ENCODE results near the gene ATP5PO. TPM values are rescaled to one million over a fixed set of nuclear protein-coding genes. Genes with fewer than 3 reads are reported as not detected.

ATP5PO gene
- total and polyA plus RNA-seq, 2 experiments from 2014 or later: 215 to 354 TPM

DNA sequence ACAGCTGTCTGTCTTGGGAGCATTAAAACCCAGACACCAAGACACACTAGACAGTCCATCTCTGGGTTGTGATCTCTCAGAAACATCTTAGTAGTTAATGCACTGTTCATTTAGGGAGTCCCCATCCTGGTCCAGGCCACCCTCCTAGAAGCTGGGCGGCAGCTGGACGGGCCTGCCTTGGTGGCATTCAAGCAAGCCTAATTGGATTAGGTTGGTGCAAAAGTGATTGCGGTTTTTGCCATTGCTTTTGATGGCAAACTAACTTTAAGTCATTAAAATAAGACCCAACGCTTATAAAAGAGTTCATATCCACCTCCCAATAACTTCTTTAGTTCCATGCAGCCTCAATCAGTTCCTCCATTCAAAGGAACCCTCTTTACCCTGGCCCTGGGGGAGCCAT lies 21.7 kb downstream of the ATP5PO start:
- no peaks in the 10 kb centered on the region for H4K20me1 ChIP-seq (ENCODE audit: insufficient read depth, poor library complexity, severe bottlenecking)
- H2AFZ ChIP-seq: peak overlapping the region; percentile 84
- H3K79me2 ChIP-seq: no peaks in the 10 kb centered on the region
- no peaks in the 10 kb centered on the region for H3K36me3 ChIP-seq (replicated peaks; ENCODE audit: insufficient read depth, low read depth)
- H3K4me2 ChIP-seq: peak overlapping the region; percentile 79
- H3K27me3 ChIP-seq: no peaks in the 10 kb centered on the region
- no peaks in the 10 kb centered on the region for H3K9me2 ChIP-seq (replicated peaks; ENCODE audit: insufficient read depth)
- peak overlapping the region; percentile 46 for H3K27ac ChIP-seq
- no peak for DNase-seq (ENCODE audit: low spot score)
- H3K4me1 ChIP-seq (ENCODE audit: insufficient read depth): peaks cover 13% of the 10 kb centered on the region
- TF ChIP-seq EZH2 (IDR thresholded peaks at IDR 0.05; ENCODE audit: borderline replicate concordance): no peak
- TF ChIP-seq CTCF (IDR thresholded peaks at IDR 0.05; ENCODE audit: poor library complexity): no peak
- no peak for TF ChIP-seq EZH2phosphoT487 (IDR thresholded peaks at IDR 0.05; ENCODE audit: low read depth, severe bottlenecking, unreplicated experiment)
- no peak overlapping the region for H3K4me3 ChIP-seq
- no peaks in the 10 kb centered on the region for H3K9me3 ChIP-seq (ENCODE audit: low read depth)
- 89% methylated on average over 4 of the region's 4 CpGs for WGBS (ENCODE audit: low lambda C conversion rate, missing lambda C conversion rate)

GRCh38 chr21:33892853-33893252 lies 22.8 kb downstream of the ATP5PO start:
- H3K4me3 ChIP-seq: no peak overlapping the region
- no peaks in the 10 kb centered on the region for H3K9me2 ChIP-seq (replicated peaks; ENCODE audit: insufficient read depth)
- no peak overlapping the region for H2AFZ ChIP-seq
- TF ChIP-seq CTCF (IDR thresholded peaks at IDR 0.05; ENCODE audit: poor library complexity) (no peak), EZH2phosphoT487 (IDR thresholded peaks at IDR 0.05; ENCODE audit: low read depth, severe bottlenecking, unreplicated experiment) (no peak), EZH2 (IDR thresholded peaks at IDR 0.05; ENCODE audit: borderline replicate concordance) (no peak)
- H3K4me1 ChIP-seq (ENCODE audit: insufficient read depth): peaks cover 13% of the 10 kb centered on the region
- no peak overlapping the region for H3K27ac ChIP-seq
- no peak overlapping the region for H3K4me2 ChIP-seq
- H3K36me3 ChIP-seq (replicated peaks; ENCODE audit: insufficient read depth, low read depth): no peaks in the 10 kb centered on the region
- DNase-seq (ENCODE audit: low spot score): no peak
- no peaks in the 10 kb centered on the region for H4K20me1 ChIP-seq (ENCODE audit: insufficient read depth, poor library complexity, severe bottlenecking)
- 76% methylated on average over 8 of the region's 8 CpGs for WGBS (ENCODE audit: low lambda C conversion rate, missing lambda C conversion rate)
- no peaks in the 10 kb centered on the region for H3K9me3 ChIP-seq (ENCODE audit: low read depth)
- no peaks in the 10 kb centered on the region for H3K79me2 ChIP-seq
- H3K27me3 ChIP-seq: no peaks in the 10 kb centered on the region

- no peaks in the 10 kb centered on the region for H3K9me3 ChIP-seq (ENCODE audit: low read depth)
- H3K4me2 ChIP-seq: no peak overlapping the region
- H3K27me3 ChIP-seq: no peaks in the 10 kb centered on the region
- H3K9me2 ChIP-seq (replicated peaks; ENCODE audit: insufficient read depth): no peaks in the 10 kb centered on the region
- no peak overlapping the region for H3K4me3 ChIP-seq
- no peak overlapping the region for H2AFZ ChIP-seq
- H3K79me2 ChIP-seq: no peaks in the 10 kb centered on the region
- H4K20me1 ChIP-seq (ENCODE audit: insufficient read depth, poor library complexity, severe bottlenecking): no peaks in the 10 kb centered on the region
- no peaks in the 10 kb centered on the region for H3K36me3 ChIP-seq (replicated peaks; ENCODE audit: insufficient read depth, low read depth)
- WGBS (ENCODE audit: low lambda C conversion rate, missing lambda C conversion rate): 95% methylated on average over 5 of the region's 5 CpGs
- TF ChIP-seq EZH2 (IDR thresholded peaks at IDR 0.05; ENCODE audit: borderline replicate concordance) (no peak), CTCF (IDR thresholded peaks at IDR 0.05; ENCODE audit: poor library complexity) (no peak), EZH2phosphoT487 (IDR thresholded peaks at IDR 0.05; ENCODE audit: low read depth, severe bottlenecking, unreplicated experiment) (no peak)
- H3K27ac ChIP-seq: no peak overlapping the region
- peaks cover 13% of the 10 kb centered on the region for H3K4me1 ChIP-seq (ENCODE audit: insufficient read depth)
- no peak for DNase-seq (ENCODE audit: low spot score)
Observed at GRCh38 chr21:33890187-33890586, 25.4 kb downstream of the ATP5PO start.

DNA sequence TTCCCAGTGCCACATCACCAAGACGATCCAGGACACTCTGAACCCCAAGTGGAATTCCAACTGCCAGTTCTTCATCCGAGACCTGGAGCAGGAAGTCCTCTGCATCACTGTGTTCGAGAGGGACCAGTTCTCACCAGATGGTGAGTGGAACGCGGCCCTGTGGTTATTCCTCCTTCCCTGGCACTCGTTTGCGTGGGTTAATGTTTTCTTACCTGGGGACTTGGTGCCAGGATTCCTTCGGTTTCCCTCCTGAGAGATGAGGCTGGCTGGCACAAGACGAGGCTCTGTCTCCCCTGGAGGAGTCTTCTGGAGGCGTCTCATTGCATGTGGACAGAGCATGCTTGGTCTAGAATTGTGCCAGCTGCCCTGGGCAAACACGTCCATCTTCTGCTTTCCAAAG lies 29.3 kb downstream of the ATP5PO start:
- Histone ChIP-seq H4K20me1 (ENCODE audit: insufficient read depth, poor library complexity, severe bottlenecking) (no peaks in the 10 kb centered on the region), H3K79me2 (no peaks in the 10 kb centered on the region), H3K27ac (no peak overlapping the region), H3K9me2 (replicated peaks; ENCODE audit: insufficient read depth) (no peaks in the 10 kb centered on the region), H3K36me3 (replicated peaks; ENCODE audit: insufficient read depth, low read depth) (no peaks in the 10 kb centered on the region), H3K4me1 (ENCODE audit: insufficient read depth) (no peaks in the 10 kb centered on the region), H3K4me2 (no peak overlapping the region), H2AFZ (no peak overlapping the region), H3K4me3 (no peak overlapping the region), H3K9me3 (ENCODE audit: low read depth) (no peaks in the 10 kb centered on the region), H3K27me3 (no peaks in the 10 kb centered on the region)
- no peak for DNase-seq (ENCODE audit: low spot score)
- WGBS (ENCODE audit: low lambda C conversion rate, missing lambda C conversion rate): 94% methylated on average over 11 of the region's 11 CpGs
- TF ChIP-seq CTCF (IDR thresholded peaks at IDR 0.05; ENCODE audit: poor library complexity) (no peak), EZH2 (IDR thresholded peaks at IDR 0.05; ENCODE audit: borderline replicate concordance) (no peak), EZH2phosphoT487 (IDR thresholded peaks at IDR 0.05; ENCODE audit: low read depth, severe bottlenecking, unreplicated experiment) (no peak)

Measured in hepatocyte (in vitro differentiated cells).